Adrenal gland (tissue), 5 donors: ENCODE results near the gene ENOX1.

ENCODE experiments used
- POLR2A ChIP-seq, 2 donors: fragments of 450-650 bp; IDR thresholded peaks; one replicate each; pipeline ENCODE4 v1.6.1; 2017; ENCODE audit warnings: antibody characterized with exemption in 2 of 2, mild to moderate bottlenecking in 2 of 2, moderate library complexity in 1 of 2
- TF ChIP-seq, protein P1 (sequence below), 6 experiments: fragments of 450-650 bp in 4 of 6; fragments of 200-600 bp in 2 of 6; sonication (generic) in 1 of 6; IDR thresholded peaks; 1 replicate in 5 of 6; 2 replicates in 1 of 6; pipeline versions ENCODE4 v1.5.1 to v1.8.0; 2016 to 2021; ENCODE audit warnings: antibody characterized with exemption in 6 of 6, mild to moderate bottlenecking in 2 of 6, moderate library complexity in 1 of 6
- donor health status: DM: no; HTN: no; CAD: no.

DNA sequence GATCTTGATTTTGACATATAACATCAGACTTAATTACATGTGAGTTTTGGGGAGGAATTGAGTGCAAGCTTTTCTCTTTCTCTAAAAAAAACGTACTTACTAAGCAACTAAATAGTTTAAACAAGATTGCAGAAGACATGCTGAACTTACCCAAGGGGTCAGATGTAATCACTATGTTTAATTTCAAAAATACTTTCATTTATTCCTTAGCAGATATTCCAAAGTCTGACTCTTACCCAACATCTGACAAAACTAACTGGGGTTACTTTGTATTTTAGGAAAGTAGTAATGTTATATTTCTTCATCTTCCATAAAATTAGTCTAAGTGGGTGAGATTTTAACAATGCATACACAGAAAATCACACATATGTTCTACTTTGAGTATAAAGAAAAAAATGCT lies 493.2 kb downstream of the ENOX1 start:
- TF ChIP-seq, protein P1, sequence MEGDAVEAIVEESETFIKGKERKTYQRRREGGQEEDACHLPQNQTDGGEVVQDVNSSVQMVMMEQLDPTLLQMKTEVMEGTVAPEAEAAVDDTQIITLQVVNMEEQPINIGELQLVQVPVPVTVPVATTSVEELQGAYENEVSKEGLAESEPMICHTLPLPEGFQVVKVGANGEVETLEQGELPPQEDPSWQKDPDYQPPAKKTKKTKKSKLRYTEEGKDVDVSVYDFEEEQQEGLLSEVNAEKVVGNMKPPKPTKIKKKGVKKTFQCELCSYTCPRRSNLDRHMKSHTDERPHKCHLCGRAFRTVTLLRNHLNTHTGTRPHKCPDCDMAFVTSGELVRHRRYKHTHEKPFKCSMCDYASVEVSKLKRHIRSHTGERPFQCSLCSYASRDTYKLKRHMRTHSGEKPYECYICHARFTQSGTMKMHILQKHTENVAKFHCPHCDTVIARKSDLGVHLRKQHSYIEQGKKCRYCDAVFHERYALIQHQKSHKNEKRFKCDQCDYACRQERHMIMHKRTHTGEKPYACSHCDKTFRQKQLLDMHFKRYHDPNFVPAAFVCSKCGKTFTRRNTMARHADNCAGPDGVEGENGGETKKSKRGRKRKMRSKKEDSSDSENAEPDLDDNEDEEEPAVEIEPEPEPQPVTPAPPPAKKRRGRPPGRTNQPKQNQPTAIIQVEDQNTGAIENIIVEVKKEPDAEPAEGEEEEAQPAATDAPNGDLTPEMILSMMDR (IDR thresholded peaks at IDR 0.05), result no peak
- no peak for TF ChIP-seq POLR2A (IDR thresholded peaks at IDR 0.05)
